ENCODE measurements around the gene GLOD5. TPM values are rescaled to one million over a fixed set of nuclear protein-coding genes. Genes with fewer than 3 reads are reported as not detected.

GLOD5 gene
- total RNA-seq, 1 experiment from 2014 or later = not detected

- no peak overlapping the region for H2BK15ac ChIP-seq (ENCODE audit: low read depth, low read length)
- no peak overlapping the region for H3K4ac ChIP-seq (ENCODE audit: low read depth, low read length)
- Mint-ChIP-seq H3K27ac (no peak overlapping the region), H3K27me3 (ENCODE audit: low read depth) (peaks cover 14% of the 10 kb centered on the region), H3K36me3 (ENCODE audit: insufficient read depth in 1 of 3, low read depth in 3 of 3) (peaks cover 0 to 4% (median 2%) of the 10 kb centered on the region in 3 experiments; a peak in 4 of 7 replicates), H3K4me3 (no peak overlapping the region), H3K4me1 (no peaks in the 10 kb centered on the region), H3K9me3 (peaks cover 43% of the 10 kb centered on the region in 2 experiments)
- H3K56ac ChIP-seq (ENCODE audit: insufficient read length, low read depth, low read length) = no peak overlapping the region
- no peak overlapping the region for H3K14ac ChIP-seq (ENCODE audit: insufficient read depth, low read length)
- H2BK20ac ChIP-seq (ENCODE audit: low read depth, low read length, poor library complexity, severe bottlenecking) = no peak overlapping the region
- H3K23me2 ChIP-seq (ENCODE audit: insufficient read length, low read depth, low read length, poor library complexity, severe bottlenecking) = no peaks in the 10 kb centered on the region
- no peak overlapping the region for H3T11ph ChIP-seq (ENCODE audit: low read length)
- no peaks in the 10 kb centered on the region for H3K4me1 ChIP-seq (ENCODE audit: insufficient read depth, low read length)
- H2BK5ac ChIP-seq (ENCODE audit: insufficient read length, low read length) = no peak overlapping the region
- no CpG with 5 or more reads among the region's 4 CpGs for WGBS (ENCODE audit: extremely low coverage, insufficient read length, low lambda C conversion rate)
- H4K5ac ChIP-seq (ENCODE audit: insufficient read length, low read depth, low read length) = no peak overlapping the region
- no peak overlapping the region for H3K23ac ChIP-seq (ENCODE audit: insufficient read length, low read depth, low read length)
- H3K9me3 ChIP-seq (ENCODE audit: control insufficient read depth, low read depth, low read length) = peaks cover 39% of the 10 kb centered on the region
- no peak overlapping the region for H2AFZ ChIP-seq (ENCODE audit: low read length)
- no peak overlapping the region for H2AK5ac ChIP-seq (ENCODE audit: insufficient read length, low read length)
- no peak overlapping the region for H3K9ac ChIP-seq (ENCODE audit: extremely low read depth, insufficient read length, low read length)
- TF ChIP-seq CTCF (conservative IDR thresholded peaks at IDR 0.05) = no peak
- no peak overlapping the region for H3K4me2 ChIP-seq (ENCODE audit: insufficient read depth, insufficient read length, low read length)
- no peaks in the 10 kb centered on the region for H3K79me1 ChIP-seq (ENCODE audit: insufficient read depth, low read depth, low read length, poor library complexity, severe bottlenecking)
- no peaks in the 10 kb centered on the region for H3K27me3 ChIP-seq (ENCODE audit: insufficient read depth, low read length)
- H2BK120ac ChIP-seq (ENCODE audit: low read depth, low read length, poor library complexity, severe bottlenecking) = no peak overlapping the region
- no peak for DNase-seq
- no peaks in the 10 kb centered on the region for H3K79me2 ChIP-seq (ENCODE audit: insufficient read depth, low read length)
- H3K27ac ChIP-seq (ENCODE audit: insufficient read length, low read depth, low read length) = no peak overlapping the region
- no peak overlapping the region for H2BK12ac ChIP-seq (ENCODE audit: insufficient read length, low read depth, low read length)
- H3K18ac ChIP-seq (ENCODE audit: insufficient read length, low read depth, low read length) = no peak overlapping the region
- no peaks in the 10 kb centered on the region for H4K20me1 ChIP-seq (ENCODE audit: control insufficient read depth, insufficient read depth, insufficient read length)
- H4K8ac ChIP-seq (replicated peaks; ENCODE audit: insufficient read length, low read depth, low read length) = no peak overlapping the region
- H4K91ac ChIP-seq (ENCODE audit: insufficient read length, low read depth, low read length) = no peak overlapping the region
These were observed 40.8 kb upstream of the GLOD5 start for GRCh38 chrX:48720577-48721250.

Measured in H9 (cell line).